ENCODE measurements around the gene NOTCH3.

NOTCH3 gene

GRCh38 chr19:15128162-15128770, 72.5 kb downstream of the NOTCH3 start:
- Histone ChIP-seq H3K4me3 (ENCODE audit: low read depth, low read length) (no peak overlapping the region), H2AFZ (ENCODE audit: low read length, unreplicated experiment) (no peak overlapping the region), H3K36me3 (ENCODE audit: insufficient read depth, low read length) (no peaks in the 10 kb centered on the region), H3K4me1 (ENCODE audit: control insufficient read depth, insufficient read depth, low read length, unreplicated experiment) (peaks cover 11% of the 10 kb centered on the region), H3K27me3 (ENCODE audit: insufficient read depth, low read length) (no peaks in the 10 kb centered on the region), H3K27ac (ENCODE audit: low read depth, low read length) (no peak overlapping the region), H3K79me2 (ENCODE audit: control insufficient read depth, insufficient read depth, low read length, unreplicated experiment) (peaks cover 4% of the 10 kb centered on the region)

GRCh38 chr19:15126131-15126910, 74.5 kb downstream of the NOTCH3 start:
- H3K27me3 ChIP-seq (ENCODE audit: insufficient read depth, low read length), result no peaks in the 10 kb centered on the region
- peaks cover 5% of the 10 kb centered on the region for H3K79me2 ChIP-seq (ENCODE audit: control insufficient read depth, insufficient read depth, low read length, unreplicated experiment)
- H2AFZ ChIP-seq (ENCODE audit: low read length, unreplicated experiment), result peak overlapping the region; percentile 68
- H3K4me3 ChIP-seq (ENCODE audit: low read depth, low read length), result peak overlapping the region; percentile 89; the same call in 1 of the 2 replicates
- peaks cover 11% of the 10 kb centered on the region for H3K4me1 ChIP-seq (ENCODE audit: control insufficient read depth, insufficient read depth, low read length, unreplicated experiment)
- no peaks in the 10 kb centered on the region for H3K36me3 ChIP-seq (ENCODE audit: insufficient read depth, low read length)
- no peak overlapping the region; the same call in 1 of the 2 replicates for H3K27ac ChIP-seq (ENCODE audit: low read depth, low read length)

GRCh38 chr19:15125232-15126067, 75.3 kb downstream of the NOTCH3 start:
- H3K4me3 ChIP-seq (ENCODE audit: low read depth, low read length), result peak overlapping the region; percentile 89

GRCh38 chr19:15124572-15125231, 76.1 kb downstream of the NOTCH3 start:
- no peaks in the 10 kb centered on the region for H3K36me3 ChIP-seq (ENCODE audit: insufficient read depth, low read length)
- H3K27me3 ChIP-seq (ENCODE audit: insufficient read depth, low read length), result no peaks in the 10 kb centered on the region
- H3K27ac ChIP-seq (ENCODE audit: low read depth, low read length), result peak overlapping the region; percentile 68
- peak overlapping the region; percentile 70 for H2AFZ ChIP-seq (ENCODE audit: low read length, unreplicated experiment)
- peak overlapping the region; percentile 89 for H3K4me3 ChIP-seq (ENCODE audit: low read depth, low read length)
- H3K4me1 ChIP-seq (ENCODE audit: control insufficient read depth, insufficient read depth, low read length, unreplicated experiment), result peaks cover 11% of the 10 kb centered on the region
- peaks cover 5% of the 10 kb centered on the region for H3K79me2 ChIP-seq (ENCODE audit: control insufficient read depth, insufficient read depth, low read length, unreplicated experiment)

More at GRCh38 chr19:15125232-15126067, 75.3 kb downstream of the NOTCH3 start:
- peak overlapping the region; percentile 70 for H2AFZ ChIP-seq (ENCODE audit: low read length, unreplicated experiment)
- peaks cover 11% of the 10 kb centered on the region for H3K4me1 ChIP-seq (ENCODE audit: control insufficient read depth, insufficient read depth, low read length, unreplicated experiment)
- no peaks in the 10 kb centered on the region for H3K27me3 ChIP-seq (ENCODE audit: insufficient read depth, low read length)
- H3K36me3 ChIP-seq (ENCODE audit: insufficient read depth, low read length), result no peaks in the 10 kb centered on the region
- H3K79me2 ChIP-seq (ENCODE audit: control insufficient read depth, insufficient read depth, low read length, unreplicated experiment), result peaks cover 5% of the 10 kb centered on the region
- H3K27ac ChIP-seq (ENCODE audit: low read depth, low read length), result peak overlapping the region; percentile 68

GRCh38 chr19:15123900-15124299, 76.9 kb downstream of the NOTCH3 start:
- no peak overlapping the region for H3K27ac ChIP-seq (ENCODE audit: low read depth, low read length)
- peak overlapping the region; percentile 89 for H3K4me3 ChIP-seq (ENCODE audit: low read depth, low read length)

GRCh38 chr19:15123031-15123890, 77.5 kb downstream of the NOTCH3 start:
- peaks cover 5% of the 10 kb centered on the region for H3K79me2 ChIP-seq (ENCODE audit: control insufficient read depth, insufficient read depth, low read length, unreplicated experiment)
- H3K36me3 ChIP-seq (ENCODE audit: insufficient read depth, low read length), result peaks cover 7% of the 10 kb centered on the region; the same call in 1 of the 2 replicates
- no peaks in the 10 kb centered on the region for H3K27me3 ChIP-seq (ENCODE audit: insufficient read depth, low read length)
- H3K27ac ChIP-seq (ENCODE audit: low read depth, low read length), result no peak overlapping the region
- no peak overlapping the region; the same call in 1 of the 2 replicates for H3K4me3 ChIP-seq (ENCODE audit: low read depth, low read length)
- H2AFZ ChIP-seq (ENCODE audit: low read length, unreplicated experiment), result no peak overlapping the region
- H3K4me1 ChIP-seq (ENCODE audit: control insufficient read depth, insufficient read depth, low read length, unreplicated experiment), result peaks cover 11% of the 10 kb centered on the region

More at GRCh38 chr19:15123900-15124299, 76.9 kb downstream of the NOTCH3 start:
- peaks cover 5% of the 10 kb centered on the region for H3K79me2 ChIP-seq (ENCODE audit: control insufficient read depth, insufficient read depth, low read length, unreplicated experiment)
- H3K4me1 ChIP-seq (ENCODE audit: control insufficient read depth, insufficient read depth, low read length, unreplicated experiment), result peaks cover 11% of the 10 kb centered on the region
- no peak overlapping the region for H2AFZ ChIP-seq (ENCODE audit: low read length, unreplicated experiment)
- peaks cover 4% of the 10 kb centered on the region; the same call in 1 of the 2 replicates for H3K36me3 ChIP-seq (ENCODE audit: insufficient read depth, low read length)
- H3K27me3 ChIP-seq (ENCODE audit: insufficient read depth, low read length), result no peaks in the 10 kb centered on the region

GRCh38 chr19:15122331-15123030, 78.3 kb downstream of the NOTCH3 start:
- peaks cover 5% of the 10 kb centered on the region for H3K79me2 ChIP-seq (ENCODE audit: control insufficient read depth, insufficient read depth, low read length, unreplicated experiment)
- no peak overlapping the region for H3K4me3 ChIP-seq (ENCODE audit: low read depth, low read length)
- H3K27ac ChIP-seq (ENCODE audit: low read depth, low read length), result no peak overlapping the region
- no peak overlapping the region for H2AFZ ChIP-seq (ENCODE audit: low read length, unreplicated experiment)
- H3K36me3 ChIP-seq (ENCODE audit: insufficient read depth, low read length), result peaks cover 7% of the 10 kb centered on the region; the same call in 1 of the 2 replicates
- H3K4me1 ChIP-seq (ENCODE audit: control insufficient read depth, insufficient read depth, low read length, unreplicated experiment), result peaks cover 11% of the 10 kb centered on the region
- no peaks in the 10 kb centered on the region for H3K27me3 ChIP-seq (ENCODE audit: insufficient read depth, low read length)

- peaks cover 5% of the 10 kb centered on the region for H3K79me2 ChIP-seq (ENCODE audit: control insufficient read depth, insufficient read depth, low read length, unreplicated experiment)
- no peak overlapping the region for H3K4me3 ChIP-seq (ENCODE audit: low read depth, low read length)
- H3K27me3 ChIP-seq (ENCODE audit: insufficient read depth, low read length), result no peaks in the 10 kb centered on the region
- H3K36me3 ChIP-seq (ENCODE audit: insufficient read depth, low read length), result peaks cover 7% of the 10 kb centered on the region; the same call in 1 of the 2 replicates
- H3K4me1 ChIP-seq (ENCODE audit: control insufficient read depth, insufficient read depth, low read length, unreplicated experiment), result peaks cover 8% of the 10 kb centered on the region
- no peak overlapping the region for H2AFZ ChIP-seq (ENCODE audit: low read length, unreplicated experiment)
- no peak overlapping the region for H3K27ac ChIP-seq (ENCODE audit: low read depth, low read length)
Observed at GRCh38 chr19:15120135-15121026, 80.4 kb downstream of the NOTCH3 start.
